Measurements from ENCODE around the gene DYSF. TPM values are rescaled to one million over a fixed set of nuclear protein-coding genes. Genes with fewer than 3 reads are reported as not detected.

DYSF gene
- total and polyA plus RNA-seq, 2 donors (not counting 3 experiments of a cell fraction or from before 2014, with no cell fraction given), result 50.9 to 152 TPM

DNA sequence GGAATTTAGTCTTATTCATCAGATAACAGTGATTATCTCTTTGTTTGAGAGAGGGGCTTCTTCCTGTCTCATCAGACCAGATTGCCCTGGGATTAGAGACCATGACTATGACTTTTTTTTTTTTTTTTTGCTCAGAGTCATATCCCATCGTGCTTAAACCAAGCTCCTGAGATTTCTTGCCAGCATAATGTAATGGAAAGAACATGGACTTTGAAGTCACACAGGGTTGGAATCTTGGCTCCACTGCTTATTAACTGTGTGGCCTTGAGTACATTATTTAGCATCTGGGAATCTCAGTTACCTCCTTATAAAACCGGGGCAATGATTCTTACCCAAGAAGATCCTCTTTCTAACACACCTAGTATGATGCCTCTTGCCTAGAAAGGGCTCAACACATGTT is 268.3 kb downstream of the DYSF start:
- H2AFZ ChIP-seq (ENCODE audit: low read depth, low read length), result no peak overlapping the region
- intact Hi-C loops (cut with micrococcal nuclease), result no loop called here
- CTCF ChIA-PET, result interaction anchor here (0.6 kb wide), 2 partner anchors 104 to 269 kb away, joined by 3 to 5 read pairs; partner anchors contain the start of gene DYSF

DNA sequence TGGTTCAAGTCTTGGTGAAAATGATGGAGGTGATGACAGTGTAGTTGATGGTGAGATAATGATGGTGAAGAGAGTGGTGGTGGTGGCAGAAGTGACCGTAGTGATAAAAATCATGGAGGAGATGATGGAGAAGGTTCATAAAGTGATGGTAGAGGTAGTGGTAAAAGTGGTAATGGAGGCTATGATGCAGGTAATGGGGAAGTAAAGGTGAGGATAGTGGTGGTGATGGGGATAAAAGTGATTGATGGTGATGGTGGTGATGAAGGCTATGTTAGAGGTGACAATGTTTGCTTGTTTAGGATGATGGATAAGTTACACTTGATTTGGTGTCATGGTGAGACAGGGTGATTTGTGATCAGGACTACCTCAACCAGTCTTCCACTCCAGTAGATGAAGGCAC is 268.9 kb downstream of the DYSF start:
- Histone ChIP-seq H3K9me1 (replicated peaks; ENCODE audit: control insufficient read depth, extremely low read depth, insufficient read depth, low read length) (no peaks in the 10 kb centered on the region), H3K4me2 (ENCODE audit: insufficient read depth, low read length) (no peak overlapping the region), H3K27me3 (ENCODE audit: control insufficient read depth in 2 of 2, insufficient read depth in 2 of 2, low read length in 2 of 2) (peaks cover 6 to 9% of the 10 kb centered on the region in 2 experiments), H4K20me1 (replicated peaks; ENCODE audit: control insufficient read depth, extremely low read depth, insufficient read depth, low read length) (no peaks in the 10 kb centered on the region), H3K36me3 (ENCODE audit: control insufficient read depth in 2 of 2, extremely low read depth in 1 of 2, insufficient read depth in 2 of 2, low read length in 2 of 2) (no peaks in the 10 kb centered on the region), H3K79me2 (ENCODE audit: control insufficient read depth, insufficient read depth, low read length) (no peaks in the 10 kb centered on the region), H3K4me1 (ENCODE audit: control insufficient read depth, extremely low read depth, insufficient read depth, low read length) (peaks cover 4% of the 10 kb centered on the region), H3K9me3 (replicated peaks; ENCODE audit: control insufficient read depth, insufficient read depth, low read length) (no peaks in the 10 kb centered on the region), H3K4me3 (replicated peaks in 1 of 3; ENCODE audit: insufficient read depth in 1 of 3, low read depth in 1 of 3, low read length in 3 of 3) (no peak overlapping the region), H2AFZ (ENCODE audit: low read depth, low read length) (no peak overlapping the region), H3K27ac (ENCODE audit: insufficient read depth, low read depth, low read length) (no peak overlapping the region), H3K9ac (replicated peaks; ENCODE audit: extremely low read depth, insufficient read depth, low read length) (no peak overlapping the region)
- intact Hi-C loops (cut with micrococcal nuclease), result no loop called here
- CTCF ChIA-PET, result interaction anchor here (0.6 kb wide), 1 partner anchor 103 kb away, joined by 5 read pairs; no protein-coding TSS in a partner anchor
- FAIRE-seq, result no peak
- POLR2A ChIA-PET, result no interaction called here
- dilution Hi-C loops (cut with MboI; ENCODE audit: extremely low pct_ligation_motif_present, low sequenced_read_pairs), result no loop called here
- BruUV-seq (replicated peaks), result no TSS peak
- DNase-seq (ENCODE audit: low read depth, low spot score), result no peak
- no peak for TF ChIP-seq EZH2 (IDR thresholded peaks at IDR 0.05; ENCODE audit: borderline replicate concordance, low read depth, low read length, severe bottlenecking)
- no peak for TF ChIP-seq POLR2A (IDR thresholded peaks at IDR 0.05; ENCODE audit: low read depth, low read length)
- TF ChIP-seq POLR2AphosphoS5 (IDR thresholded peaks at IDR 0.05; ENCODE audit: insufficient read depth, low read depth, low read length), result no peak
- TF ChIP-seq MYC (IDR thresholded peaks at IDR 0.05; ENCODE audit: low read depth, low read length), result no peak
- no peak for TF ChIP-seq FOS (IDR thresholded peaks at IDR 0.05; ENCODE audit: borderline replicate concordance, insufficient read depth, low read length)
- no peak for TF ChIP-seq GATA2 (IDR thresholded peaks at IDR 0.05; ENCODE audit: insufficient read depth, insufficient read length, low read depth, low read length)
- TF ChIP-seq, protein P1, sequence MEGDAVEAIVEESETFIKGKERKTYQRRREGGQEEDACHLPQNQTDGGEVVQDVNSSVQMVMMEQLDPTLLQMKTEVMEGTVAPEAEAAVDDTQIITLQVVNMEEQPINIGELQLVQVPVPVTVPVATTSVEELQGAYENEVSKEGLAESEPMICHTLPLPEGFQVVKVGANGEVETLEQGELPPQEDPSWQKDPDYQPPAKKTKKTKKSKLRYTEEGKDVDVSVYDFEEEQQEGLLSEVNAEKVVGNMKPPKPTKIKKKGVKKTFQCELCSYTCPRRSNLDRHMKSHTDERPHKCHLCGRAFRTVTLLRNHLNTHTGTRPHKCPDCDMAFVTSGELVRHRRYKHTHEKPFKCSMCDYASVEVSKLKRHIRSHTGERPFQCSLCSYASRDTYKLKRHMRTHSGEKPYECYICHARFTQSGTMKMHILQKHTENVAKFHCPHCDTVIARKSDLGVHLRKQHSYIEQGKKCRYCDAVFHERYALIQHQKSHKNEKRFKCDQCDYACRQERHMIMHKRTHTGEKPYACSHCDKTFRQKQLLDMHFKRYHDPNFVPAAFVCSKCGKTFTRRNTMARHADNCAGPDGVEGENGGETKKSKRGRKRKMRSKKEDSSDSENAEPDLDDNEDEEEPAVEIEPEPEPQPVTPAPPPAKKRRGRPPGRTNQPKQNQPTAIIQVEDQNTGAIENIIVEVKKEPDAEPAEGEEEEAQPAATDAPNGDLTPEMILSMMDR (IDR thresholded peaks at IDR 0.05; ENCODE audit: extremely low read depth in 1 of 2, insufficient read depth in 1 of 2, low read depth in 1 of 2, low read length in 2 of 2), result no peak
- no peak for TF ChIP-seq JUN (IDR thresholded peaks at IDR 0.05; ENCODE audit: borderline replicate concordance, insufficient read depth, insufficient read length, low read depth)
- no peak for TF ChIP-seq MAX (IDR thresholded peaks at IDR 0.05; ENCODE audit: insufficient read depth, insufficient read length)

More for the DNA sequence above, 268.3 kb downstream of the DYSF start:
- no peak overlapping the region for H3K9ac ChIP-seq (replicated peaks; ENCODE audit: extremely low read depth, insufficient read depth, low read length)
- no peaks in the 10 kb centered on the region for H3K36me3 ChIP-seq (ENCODE audit: control insufficient read depth in 2 of 2, extremely low read depth in 1 of 2, insufficient read depth in 2 of 2, low read length in 2 of 2)
- DNase-seq (ENCODE audit: low read depth, low spot score) (no peak), FAIRE-seq (no peak)
- no peaks in the 10 kb centered on the region for H3K9me3 ChIP-seq (replicated peaks; ENCODE audit: control insufficient read depth, insufficient read depth, low read length)
- H3K27me3 ChIP-seq (ENCODE audit: control insufficient read depth in 2 of 2, insufficient read depth in 2 of 2, low read length in 2 of 2), result peaks cover 3 to 9% of the 10 kb centered on the region in 2 experiments
- POLR2A ChIA-PET, result no interaction called here
- no peak overlapping the region for H3K27ac ChIP-seq (ENCODE audit: insufficient read depth, low read depth, low read length)
- no peak overlapping the region for H3K4me2 ChIP-seq (ENCODE audit: insufficient read depth, low read length)
- dilution Hi-C loops (cut with MboI; ENCODE audit: extremely low pct_ligation_motif_present, low sequenced_read_pairs), result no loop called here
- no peak overlapping the region for H3K4me3 ChIP-seq (replicated peaks in 1 of 3; ENCODE audit: insufficient read depth in 1 of 3, low read depth in 1 of 3, low read length in 3 of 3)
- H4K20me1 ChIP-seq (replicated peaks; ENCODE audit: control insufficient read depth, extremely low read depth, insufficient read depth, low read length), result no peaks in the 10 kb centered on the region
- H3K4me1 ChIP-seq (ENCODE audit: control insufficient read depth, extremely low read depth, insufficient read depth, low read length), result peaks cover 10% of the 10 kb centered on the region
- H3K79me2 ChIP-seq (ENCODE audit: control insufficient read depth, insufficient read depth, low read length), result no peaks in the 10 kb centered on the region
- TF ChIP-seq EZH2 (IDR thresholded peaks at IDR 0.05; ENCODE audit: borderline replicate concordance, low read depth, low read length, severe bottlenecking), result no peak
- no TSS peak for BruUV-seq (replicated peaks)
- H3K9me1 ChIP-seq (replicated peaks; ENCODE audit: control insufficient read depth, extremely low read depth, insufficient read depth, low read length), result no peaks in the 10 kb centered on the region

Measured in endothelial cell of umbilical vein (primary cell).